Stimulated activated naive CD4-positive, alpha-beta T cell (primary cell): Measurements from ENCODE around the gene C1orf146.
A peak's percentile ranks its signal among the peaks of the same experiment; 100 is the strongest.
"Not testable (repeated sequence)": the region's sequence is repeated elsewhere in the genome, so short reads cannot be mapped to it uniquely, and the experiment has no call there.

Experiments
- DNase-seq, 6 experiments: peaks; one replicate each; lab custom pipeline; 2025; lab: John Stamatoyannopoulos, UW

The C1orf146 gene

GRCh38 chr1:92217721-92218120 is at the start of gene C1orf146:
C1orf146 (plus strand) TSS chr1:92217915; CDS start chr1:92231421, 13,506 bp downstream.
- no peak for DNase-seq

GRCh38 chr1:92168657-92169056 is 49.1 kb upstream of the C1orf146 start:
- DNase-seq, result no peak

GRCh38 chr1:92169214-92170005 is 48.3 kb upstream of the C1orf146 start:
- no peak for DNase-seq

- DNase-seq, result no peak
Measured at GRCh38 chr1:92184632-92185031, 33.1 kb upstream of the C1orf146 start.

GRCh38 chr1:92186081-92186480 is 31.6 kb upstream of the C1orf146 start:
- DNase-seq, result no peak

GRCh38 chr1:92188436-92189255 is 29.1 kb upstream of the C1orf146 start:
- no peak for DNase-seq

- no peak for DNase-seq
Measured at GRCh38 chr1:92191726-92192125, 26.0 kb upstream of the C1orf146 start.

- no peak for DNase-seq
Measured at GRCh38 chr1:92192246-92192645, 25.5 kb upstream of the C1orf146 start.

GRCh38 chr1:92194511-92194910 is 23.2 kb upstream of the C1orf146 start:
- no peak for DNase-seq

- DNase-seq, result peak in 2 of 6 experiments; percentile 26 to 44
Measured at GRCh38 chr1:92201973-92202372, 15.7 kb upstream of the C1orf146 start.

- DNase-seq, result no peak
Measured at GRCh38 chr1:92203105-92203504, 14.6 kb upstream of the C1orf146 start.

GRCh38 chr1:92210701-92211100 is 7.0 kb upstream of the C1orf146 start:
- DNase-seq, result no peak

GRCh38 chr1:92211166-92211565 is 6.5 kb upstream of the C1orf146 start:
- DNase-seq, result no peak

- no peak for DNase-seq
Measured at GRCh38 chr1:92218559-92218958, 844 bp downstream of the C1orf146 start.

- no peak for DNase-seq
Measured at GRCh38 chr1:92219028-92219427, 1.3 kb downstream of the C1orf146 start.

GRCh38 chr1:92228401-92228800 is 10.7 kb downstream of the C1orf146 start:
- DNase-seq, result no peak

- DNase-seq, result no peak
Measured at GRCh38 chr1:92230736-92231135, 13.0 kb downstream of the C1orf146 start.

- no peak for DNase-seq
Measured at GRCh38 chr1:92240034-92240433, 22.3 kb downstream of the C1orf146 start.

GRCh38 chr1:92244376-92244775 is 26.7 kb downstream of the C1orf146 start:
- no peak for DNase-seq

- DNase-seq, result not testable (repeated sequence)
Measured at GRCh38 chr1:92254714-92255113, 37.0 kb downstream of the C1orf146 start.

- no peak for DNase-seq
Measured at GRCh38 chr1:92259350-92259749, 41.6 kb downstream of the C1orf146 start.

- no peak for DNase-seq
Measured at GRCh38 chr1:92262516-92262915, 44.8 kb downstream of the C1orf146 start.

- no peak for DNase-seq
Measured at GRCh38 chr1:92273039-92273438, 55.3 kb downstream of the C1orf146 start.
